Neural crest cell (in vitro differentiated cells): ENCODE results near the gene PAOX. TPM values are rescaled to one million over a fixed set of nuclear protein-coding genes. Genes with fewer than 3 reads are reported as not detected.
A peak's percentile ranks its signal among the peaks of the same experiment; 100 is the strongest.

Source experiments
- DNase-seq: peaks from one replicate; pipeline ENCODE4 v3.0.0; 2021; ENCODE audit warnings: low read depth, mixed read lengths, low spot score
- H3K27ac Mint-ChIP-seq: one replicate; pipeline ENCODE4 v1.8.0; 2021; ENCODE audit warnings: mild to moderate bottlenecking, mixed read lengths; ENCODE audit not compliant: unreplicated experiment
- H3K27me3 Mint-ChIP-seq: 2 replicates; pipeline ENCODE4 v1.8.0; 2021; ENCODE audit warnings: low read depth, mild to moderate bottlenecking, mixed read lengths
- H3K36me3 Mint-ChIP-seq: 2 replicates; pipeline ENCODE4 v1.8.0; 2021; ENCODE audit warnings: low read depth, mild to moderate bottlenecking, mixed read lengths
- H3K4me1 Mint-ChIP-seq: 2 replicates; pipeline ENCODE4 v1.8.0; 2021; ENCODE audit warnings: mixed read lengths
- H3K4me3 Mint-ChIP-seq: one replicate; pipeline ENCODE4 v1.8.0; 2021; ENCODE audit warnings: mild to moderate bottlenecking, mixed read lengths
- H3K9me3 Mint-ChIP-seq: 2 replicates; pipeline ENCODE4 v1.8.0; 2021; ENCODE audit warnings: mixed read lengths
- total RNA-seq: library from RNA; stranded (reverse); gene quantifications from 2 replicates; pipeline ENCODE4 v1.2.1, GENCODE V29; 2021
- TF ChIP-seq, protein P1 (sequence below): fragments of 200-600 bp; sonication (generic); conservative IDR thresholded peaks from 2 replicates; pipeline ENCODE4 v1.5.0; 2021; ENCODE audit warnings: antibody characterized with exemption, mild to moderate bottlenecking

The PAOX gene
- total RNA-seq, 1 donor from 2014 or later = 9.7 TPM

- H3K9me3 Mint-ChIP-seq = no peaks in the 10 kb centered on the region
- TF ChIP-seq, protein P1, sequence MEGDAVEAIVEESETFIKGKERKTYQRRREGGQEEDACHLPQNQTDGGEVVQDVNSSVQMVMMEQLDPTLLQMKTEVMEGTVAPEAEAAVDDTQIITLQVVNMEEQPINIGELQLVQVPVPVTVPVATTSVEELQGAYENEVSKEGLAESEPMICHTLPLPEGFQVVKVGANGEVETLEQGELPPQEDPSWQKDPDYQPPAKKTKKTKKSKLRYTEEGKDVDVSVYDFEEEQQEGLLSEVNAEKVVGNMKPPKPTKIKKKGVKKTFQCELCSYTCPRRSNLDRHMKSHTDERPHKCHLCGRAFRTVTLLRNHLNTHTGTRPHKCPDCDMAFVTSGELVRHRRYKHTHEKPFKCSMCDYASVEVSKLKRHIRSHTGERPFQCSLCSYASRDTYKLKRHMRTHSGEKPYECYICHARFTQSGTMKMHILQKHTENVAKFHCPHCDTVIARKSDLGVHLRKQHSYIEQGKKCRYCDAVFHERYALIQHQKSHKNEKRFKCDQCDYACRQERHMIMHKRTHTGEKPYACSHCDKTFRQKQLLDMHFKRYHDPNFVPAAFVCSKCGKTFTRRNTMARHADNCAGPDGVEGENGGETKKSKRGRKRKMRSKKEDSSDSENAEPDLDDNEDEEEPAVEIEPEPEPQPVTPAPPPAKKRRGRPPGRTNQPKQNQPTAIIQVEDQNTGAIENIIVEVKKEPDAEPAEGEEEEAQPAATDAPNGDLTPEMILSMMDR = no peak
- H3K27me3 Mint-ChIP-seq = peaks cover 9% of the 10 kb centered on the region
- H3K4me3 Mint-ChIP-seq = no peak overlapping the region
- no peak for DNase-seq
- H3K27ac Mint-ChIP-seq = no peak overlapping the region
- H3K36me3 Mint-ChIP-seq = peaks cover 2% of the 10 kb centered on the region
- H3K4me1 Mint-ChIP-seq = peaks cover 5% of the 10 kb centered on the region
Measured at GRCh38 chr10:133350283-133350949, 28.6 kb upstream of the PAOX start.

GRCh38 chr10:133350950-133351329, 28.1 kb upstream of the PAOX start:
- peaks cover 5% of the 10 kb centered on the region for H3K4me1 Mint-ChIP-seq
- peak overlapping the region; percentile 27 for H3K4me3 Mint-ChIP-seq
- peaks cover 5% of the 10 kb centered on the region for H3K27me3 Mint-ChIP-seq
- DNase-seq = no peak
- TF ChIP-seq, protein P1 = no peak
- H3K27ac Mint-ChIP-seq = no peak overlapping the region
- peaks cover 2% of the 10 kb centered on the region for H3K36me3 Mint-ChIP-seq
- no peaks in the 10 kb centered on the region for H3K9me3 Mint-ChIP-seq

DNA sequence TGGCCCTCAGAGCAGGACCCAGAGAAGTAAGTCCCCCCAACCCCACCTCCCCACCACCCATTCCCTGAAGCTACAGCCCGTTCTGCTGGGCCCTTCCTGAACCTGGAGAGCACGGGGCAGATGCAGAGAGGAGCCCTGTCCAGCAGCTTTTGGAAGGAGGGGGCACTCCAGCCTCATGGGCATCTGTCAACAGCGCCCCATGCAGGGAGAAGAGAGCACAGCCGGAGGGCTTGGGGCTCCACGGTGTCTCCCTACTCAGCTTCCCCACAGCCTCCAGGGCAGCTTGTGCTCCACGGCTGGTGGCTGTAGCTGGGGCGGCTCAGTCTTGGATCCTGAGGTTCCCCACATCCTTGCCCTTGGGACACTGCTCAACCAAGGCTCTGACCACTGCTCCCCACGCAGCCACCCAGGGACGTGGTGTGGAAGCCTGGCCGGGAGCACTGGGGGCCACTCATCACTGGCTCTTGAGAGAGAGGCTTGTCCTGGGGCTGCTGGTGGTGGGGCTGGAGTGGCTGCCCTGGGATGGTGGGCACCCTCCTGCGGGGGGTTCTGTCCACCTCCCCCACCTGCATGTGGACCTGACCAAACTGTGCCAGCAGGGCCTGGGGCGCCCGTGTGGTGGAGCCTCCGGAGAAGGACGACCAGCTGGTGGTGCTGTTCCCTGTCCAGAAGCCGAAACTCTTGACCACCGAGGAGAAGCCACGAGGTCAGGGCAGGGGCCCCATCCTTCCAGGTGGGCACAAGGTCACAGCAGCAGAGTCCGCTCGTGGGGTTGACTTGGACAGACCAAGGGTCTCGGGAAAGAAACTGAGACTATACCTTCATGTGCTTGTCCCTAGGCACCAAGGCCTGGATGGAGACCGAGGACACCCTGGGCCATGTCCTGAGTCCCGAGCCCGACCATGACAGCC, 27.4 kb upstream of the PAOX start:
- Mint-ChIP-seq H3K4me1 (peaks cover 5% of the 10 kb centered on the region), H3K9me3 (no peaks in the 10 kb centered on the region), H3K27me3 (peaks cover 5% of the 10 kb centered on the region), H3K36me3 (peaks cover 2% of the 10 kb centered on the region), H3K27ac (no peak overlapping the region), H3K4me3 (peak overlapping the region; percentile 27)
- TF ChIP-seq, protein P1 = no peak
- DNase-seq = no peak

DNA sequence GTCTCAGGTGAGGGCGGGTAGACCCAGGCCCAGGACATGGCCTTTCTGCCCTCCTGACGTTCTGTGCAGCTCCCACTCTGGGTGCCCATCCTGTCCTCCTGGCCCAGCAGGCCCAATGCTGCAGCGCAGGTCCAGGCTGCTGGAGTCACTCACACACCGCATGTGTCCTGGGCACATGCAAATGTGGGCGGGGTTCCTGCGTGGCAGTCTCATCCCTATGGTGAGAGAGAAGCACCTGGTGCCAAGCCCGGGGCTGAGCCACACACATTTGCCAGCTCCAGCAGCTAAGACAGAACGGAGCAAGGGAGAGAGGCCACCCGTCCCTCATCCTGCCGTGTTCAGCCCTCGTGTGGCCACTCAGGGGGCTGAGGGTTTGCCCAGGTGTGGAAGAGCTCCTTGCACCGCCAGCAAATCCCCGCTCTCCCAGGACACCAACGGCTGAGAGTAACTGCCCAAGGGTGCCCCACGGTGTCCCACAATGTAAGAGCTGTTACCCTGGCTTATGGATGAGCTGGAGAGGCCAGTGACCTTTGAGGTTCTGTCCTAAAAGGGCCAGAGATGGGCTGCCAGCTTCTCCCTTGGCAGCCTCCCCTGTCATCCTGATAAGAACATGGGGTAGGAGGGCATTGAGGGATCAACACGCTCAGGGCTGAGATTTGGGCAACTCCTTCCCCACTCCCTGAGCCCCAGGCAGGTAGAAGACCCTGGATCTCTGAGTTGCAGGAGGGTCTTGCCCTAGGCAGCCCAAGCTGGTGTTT, 25.7 kb upstream of the PAOX start:
- Mint-ChIP-seq H3K4me1 (peaks cover 5% of the 10 kb centered on the region), H3K9me3 (no peaks in the 10 kb centered on the region), H3K27me3 (peaks cover 5% of the 10 kb centered on the region), H3K27ac (no peak overlapping the region), H3K36me3 (peaks cover 2% of the 10 kb centered on the region), H3K4me3 (no peak overlapping the region)
- DNase-seq = no peak
- TF ChIP-seq, protein P1 = no peak

DNA sequence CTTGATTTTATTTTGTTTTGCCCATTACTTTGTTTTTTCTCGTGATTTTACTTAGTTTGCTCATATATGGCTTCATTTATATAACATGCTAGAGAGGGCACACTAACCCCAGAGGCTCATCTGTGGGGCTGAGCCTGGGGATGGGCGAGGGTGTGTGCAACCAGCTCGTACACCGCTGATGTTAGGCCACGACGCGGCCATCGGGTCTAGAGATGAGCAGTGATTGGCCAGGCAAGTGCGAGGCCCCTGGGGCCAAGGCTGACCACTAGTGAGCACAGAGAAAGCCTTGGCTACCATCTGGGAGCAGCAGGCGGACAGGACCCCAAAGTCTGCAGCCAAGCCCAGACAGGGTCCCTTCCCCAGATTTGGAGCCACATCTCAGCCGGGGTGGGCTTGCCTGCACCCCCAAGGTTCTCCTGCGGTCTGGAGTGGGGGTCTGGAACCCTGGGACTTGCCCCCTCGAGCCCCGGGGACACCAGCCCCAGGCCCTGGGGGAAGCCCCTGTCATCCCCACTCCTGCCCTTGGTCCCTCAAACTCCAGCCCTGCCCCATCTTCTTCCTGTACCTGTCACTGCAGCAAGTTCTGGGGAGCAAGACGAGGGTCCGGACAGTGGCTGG, 25.0 kb upstream of the PAOX start:
- no peaks in the 10 kb centered on the region for H3K9me3 Mint-ChIP-seq
- peaks cover 3% of the 10 kb centered on the region for H3K4me1 Mint-ChIP-seq
- H3K4me3 Mint-ChIP-seq = no peak overlapping the region
- TF ChIP-seq, protein P1 = no peak
- peaks cover 2% of the 10 kb centered on the region for H3K36me3 Mint-ChIP-seq
- peaks cover 4% of the 10 kb centered on the region for H3K27me3 Mint-ChIP-seq
- no peak for DNase-seq
- no peak overlapping the region for H3K27ac Mint-ChIP-seq
